ENCODE results near the gene C2orf81.
A peak's percentile ranks its signal among the peaks of the same experiment; 100 is the strongest.

Gene C2orf81

DNA sequence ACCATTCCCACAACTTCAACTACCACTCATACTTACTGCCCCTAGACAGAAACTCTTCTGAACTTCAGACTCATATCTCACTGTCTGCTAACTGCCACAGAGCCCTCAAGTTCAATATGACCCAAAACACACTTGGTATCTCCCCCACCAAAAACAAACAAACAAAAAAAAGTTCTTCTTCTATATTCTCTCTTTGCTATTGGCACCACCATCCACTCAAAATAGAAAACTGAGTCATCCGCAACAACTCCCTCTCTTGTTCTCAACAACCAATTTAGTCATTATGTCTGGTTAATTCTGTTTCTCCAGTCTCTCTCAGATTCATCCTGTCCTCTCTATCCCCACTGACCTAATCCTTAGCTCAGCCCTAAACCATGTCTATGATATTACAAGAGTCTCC is 34.1 kb downstream of the C2orf81 start:
- no peak for DNase-seq

DNA sequence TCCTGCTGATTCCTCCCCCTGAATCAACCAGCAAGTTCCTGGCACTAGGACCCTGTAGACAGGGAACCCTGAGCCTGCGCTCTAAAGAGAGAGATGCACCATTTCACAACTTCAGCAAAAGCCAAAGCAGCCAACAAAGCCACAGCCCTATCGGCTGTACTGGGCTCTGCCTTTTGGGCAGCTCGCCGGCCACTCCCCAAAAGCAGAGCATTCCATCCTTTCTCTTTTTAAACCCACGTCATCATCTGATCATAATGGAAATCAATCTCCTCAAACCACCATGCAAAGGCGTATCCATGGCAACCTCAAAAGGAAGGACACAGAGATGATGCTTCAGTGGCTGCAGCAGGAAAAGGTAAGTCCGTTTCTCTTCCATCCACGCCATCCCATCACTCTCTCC is 36.0 kb downstream of the C2orf81 start:
- no peak for DNase-seq

DNA sequence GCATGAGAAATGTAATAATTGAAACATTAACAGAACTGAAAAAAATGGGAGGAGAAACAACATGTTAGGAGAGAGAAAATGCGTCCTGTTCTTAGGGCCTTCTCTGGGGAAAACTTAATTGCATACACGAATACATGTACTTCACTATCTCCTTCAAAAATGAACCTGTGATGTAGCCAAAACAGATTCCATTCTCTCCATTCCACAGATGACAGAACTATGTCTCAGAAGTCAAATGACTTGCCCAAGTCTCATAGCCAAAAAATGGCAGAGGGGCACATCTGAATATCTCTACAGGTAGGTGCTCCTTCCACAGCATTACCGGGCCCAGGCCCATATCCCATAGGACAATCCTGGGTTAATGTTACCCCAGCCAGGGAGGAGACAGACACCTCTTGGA is 37.4 kb downstream of the C2orf81 start:
- no peak for DNase-seq

DNA sequence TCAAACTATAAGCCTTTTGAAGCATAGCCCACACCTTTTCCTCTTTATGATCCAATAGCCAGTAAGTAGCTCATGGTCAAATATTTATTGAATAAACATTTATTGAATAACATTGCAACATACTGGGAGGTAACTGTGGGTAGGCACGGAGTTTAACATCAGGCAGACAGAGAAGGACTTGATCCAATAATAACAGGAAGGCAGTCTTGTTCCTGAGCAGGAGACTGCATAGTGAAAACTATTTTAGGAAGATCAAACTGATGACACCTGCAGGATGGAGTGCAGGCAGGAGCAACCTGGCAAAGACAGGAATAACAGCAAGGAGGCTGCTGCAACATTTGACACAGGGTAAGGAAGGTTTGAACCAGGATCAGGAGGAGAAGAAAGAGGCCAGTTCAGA is 38.2 kb downstream of the C2orf81 start:
- no peak for DNase-seq

DNA sequence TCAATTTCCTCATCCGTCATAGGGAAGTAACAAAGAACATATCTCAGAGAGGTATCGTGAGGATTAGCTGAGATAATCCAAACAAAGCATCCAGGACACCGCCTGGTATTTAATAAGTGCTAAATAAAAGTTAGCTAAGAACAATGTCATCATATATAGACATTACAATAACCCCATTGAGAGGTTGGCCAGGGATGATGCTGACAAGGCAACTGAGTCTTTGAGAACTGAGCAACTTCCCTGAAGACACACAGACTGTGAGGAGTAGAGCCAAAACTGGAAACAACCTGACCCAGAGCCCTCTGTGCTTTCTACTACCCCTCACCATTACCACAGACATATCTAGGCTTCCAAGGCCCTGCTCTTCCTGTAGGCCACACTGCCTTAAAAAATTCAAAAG is 39.7 kb downstream of the C2orf81 start:
- no peak for DNase-seq

DNA sequence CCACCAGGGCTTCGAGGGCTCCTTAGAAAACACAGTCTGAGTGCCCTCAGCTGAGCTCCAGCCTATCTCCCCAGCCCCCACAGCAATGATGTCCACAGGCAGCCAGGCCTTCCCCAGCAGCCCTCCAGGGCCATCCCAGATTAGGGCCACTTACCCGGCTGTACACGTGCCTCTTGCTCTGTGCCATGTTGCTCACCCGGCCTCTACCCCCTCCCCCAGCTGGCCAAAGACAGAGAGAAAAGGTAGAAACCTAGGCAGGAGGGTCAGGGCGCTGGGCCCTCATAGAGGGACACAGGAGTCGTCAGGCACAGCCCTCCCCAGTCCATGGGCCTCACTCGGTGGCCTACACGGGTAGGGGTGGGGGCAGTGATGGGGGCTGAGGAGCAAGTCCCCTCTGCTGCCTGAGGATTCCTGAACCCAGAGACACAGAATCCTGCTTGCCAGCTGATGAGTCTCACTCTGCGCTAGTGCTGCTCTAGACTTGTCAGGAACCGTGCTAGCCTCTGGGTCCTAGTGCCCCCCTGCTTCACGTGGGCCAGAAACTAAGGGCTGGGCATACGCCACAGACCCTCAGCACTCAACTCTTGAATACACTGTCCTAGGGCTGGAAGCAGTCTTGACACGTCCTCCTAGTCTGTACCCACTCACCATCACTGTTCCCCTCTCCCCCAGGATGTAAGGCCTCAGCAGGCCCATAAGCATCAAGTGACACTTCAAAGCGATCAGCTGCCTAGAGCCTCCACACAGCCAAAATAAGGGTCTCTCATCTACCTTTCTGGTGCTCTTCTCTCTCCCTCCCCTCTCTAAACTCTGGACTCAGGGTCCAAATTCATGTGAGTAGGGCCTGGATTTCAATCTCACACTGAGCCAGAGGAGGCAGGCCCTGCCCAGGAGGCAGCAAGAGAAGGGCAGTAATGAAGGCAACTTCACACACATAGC is 41.3 kb downstream of the C2orf81 start, which contains the start of gene DCTN1:
TSS of gene DCTN1 (minus strand) at position 461 of the 939 bp plus-strand sequence. CDS start at position 187, 274 bp downstream.
- DNase-seq: peak in 1 of 2 experiments; percentile 52

DNA sequence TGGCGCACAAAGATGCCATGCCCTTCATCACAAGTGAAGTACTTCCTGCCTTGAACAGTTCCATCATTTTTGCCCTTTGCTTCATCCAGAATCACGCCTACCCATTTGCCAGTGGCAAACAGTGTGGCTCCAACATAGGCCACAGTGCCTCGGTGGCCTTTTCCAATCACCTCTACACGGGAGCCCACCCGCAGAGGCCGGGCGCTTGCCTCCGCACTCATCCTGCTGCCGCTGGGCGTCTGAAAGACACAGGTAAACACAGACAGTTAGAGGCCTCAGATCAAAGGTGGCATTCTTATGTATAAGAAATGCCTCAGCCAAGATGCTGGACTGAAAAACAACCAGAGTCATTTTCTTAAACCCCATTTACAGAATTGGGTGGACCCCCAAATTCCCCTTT is 43.4 kb downstream of the C2orf81 start:
- no peak for DNase-seq

DNA sequence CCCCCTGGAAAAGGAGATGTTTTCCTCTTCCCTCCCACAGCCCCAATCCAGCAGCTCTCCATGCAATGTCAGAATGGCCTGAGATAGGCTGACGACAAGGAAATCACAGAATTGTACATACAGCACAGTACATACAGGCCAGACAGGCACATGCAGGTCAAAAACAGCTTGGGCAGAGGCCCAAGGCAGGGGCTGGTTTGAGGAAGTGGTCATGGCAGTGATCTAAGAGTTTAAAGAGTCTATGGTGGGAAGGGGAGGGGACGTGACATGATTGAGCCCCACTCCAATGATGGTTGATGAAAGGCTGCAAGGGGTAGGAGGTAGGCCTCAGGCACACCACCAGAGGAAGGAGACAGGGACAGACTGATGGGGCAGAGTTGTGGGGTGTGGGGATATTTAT is 45.6 kb downstream of the C2orf81 start:
- no peak for DNase-seq

DNA sequence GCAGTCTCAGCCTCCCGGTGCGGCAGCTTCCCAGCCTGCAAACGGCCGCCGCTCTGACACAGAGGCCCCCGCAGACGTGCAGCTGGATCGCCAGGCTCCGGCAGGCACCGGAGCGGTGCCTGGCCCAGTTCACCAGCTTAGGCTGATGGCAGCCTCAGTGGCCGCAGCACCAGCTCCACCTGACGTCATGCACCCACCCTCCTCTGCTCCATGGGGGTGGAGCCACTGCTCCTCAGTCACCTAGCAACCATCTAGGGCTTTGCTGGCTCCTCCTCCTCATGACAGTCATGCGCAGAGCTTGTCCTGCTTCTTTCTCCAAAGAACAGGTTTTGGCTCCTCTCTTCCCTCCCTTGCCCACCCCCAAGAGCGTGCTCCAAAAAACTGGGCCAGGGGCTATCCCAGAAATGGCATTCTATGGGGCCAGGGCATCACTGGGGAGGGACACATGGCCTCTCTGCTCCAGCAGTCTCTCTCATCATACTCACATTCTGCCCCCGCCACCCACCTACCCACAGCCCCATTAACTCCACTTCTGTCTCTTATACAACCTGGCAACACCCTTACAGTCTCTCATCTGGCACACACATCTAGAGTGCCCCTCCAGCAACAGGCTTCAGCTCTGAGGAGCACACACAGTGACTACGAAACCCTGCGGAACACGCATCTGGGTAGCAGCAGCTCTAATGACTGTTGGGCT is 46.8 kb downstream of the C2orf81 start:
- DNase-seq: no peak

DNA sequence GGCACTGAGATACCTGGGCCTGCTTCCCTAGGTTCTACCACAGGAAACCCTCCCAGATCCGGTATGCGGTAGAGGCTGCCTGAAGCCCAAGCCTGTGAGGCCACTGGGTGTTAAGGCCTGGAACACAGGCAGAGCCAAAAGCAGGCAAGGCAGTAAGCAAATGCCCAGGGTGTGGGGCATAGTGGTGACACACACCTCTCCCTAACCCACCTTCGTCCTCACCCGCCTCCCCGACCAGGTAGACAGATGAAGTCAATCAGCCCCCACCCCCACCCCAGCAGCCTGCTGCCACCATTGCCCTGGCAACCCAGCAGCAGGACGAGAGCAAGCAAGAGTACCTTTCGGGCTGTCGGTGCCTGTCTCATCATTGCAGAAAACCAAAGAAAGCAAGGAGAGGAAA is 47.4 kb downstream of the C2orf81 start:
- DNase-seq: no peak

DNA sequence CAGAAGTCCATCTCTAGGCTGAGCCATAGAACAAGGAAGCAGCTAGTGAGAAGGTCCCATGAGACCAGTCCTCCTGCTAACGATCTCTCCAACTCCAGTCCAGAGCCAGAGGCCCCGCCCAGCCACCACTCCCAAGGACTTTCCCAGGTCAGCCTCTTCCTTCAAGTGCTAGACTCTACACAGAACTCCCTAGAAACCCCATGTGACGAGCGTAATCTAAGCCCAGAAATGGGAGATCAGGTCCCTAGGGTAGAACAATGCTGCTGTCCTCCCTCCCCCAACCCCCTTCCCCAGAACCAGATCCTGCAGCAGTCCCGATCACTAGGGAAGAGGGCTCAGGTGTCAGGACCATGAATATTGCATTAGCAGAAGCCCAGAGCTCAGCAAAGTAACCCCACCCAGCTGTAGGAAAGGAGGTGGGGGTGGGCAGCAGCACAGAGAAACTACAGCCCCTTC is 48.2 kb downstream of the C2orf81 start:
- no peak for DNase-seq

DNA sequence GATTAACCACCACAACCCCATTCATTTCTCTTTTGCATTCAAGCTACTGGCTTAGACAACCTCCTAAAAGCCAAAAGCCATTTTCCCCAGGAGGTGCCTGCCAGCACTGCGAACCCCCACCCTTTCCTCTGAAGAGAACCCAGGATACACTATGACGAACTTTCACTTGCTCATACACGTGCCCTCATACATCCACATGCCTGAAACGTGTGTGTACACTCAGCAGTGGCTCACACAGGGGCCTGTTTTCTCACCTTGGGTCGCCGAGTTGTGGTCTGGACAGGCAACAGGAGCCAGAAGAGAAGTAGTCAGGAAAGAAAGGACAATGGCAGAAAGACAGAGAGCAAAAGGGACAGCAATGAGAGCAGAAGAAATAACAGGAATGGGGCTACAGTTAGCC is 48.7 kb downstream of the C2orf81 start:
- DNase-seq: no peak

DNA sequence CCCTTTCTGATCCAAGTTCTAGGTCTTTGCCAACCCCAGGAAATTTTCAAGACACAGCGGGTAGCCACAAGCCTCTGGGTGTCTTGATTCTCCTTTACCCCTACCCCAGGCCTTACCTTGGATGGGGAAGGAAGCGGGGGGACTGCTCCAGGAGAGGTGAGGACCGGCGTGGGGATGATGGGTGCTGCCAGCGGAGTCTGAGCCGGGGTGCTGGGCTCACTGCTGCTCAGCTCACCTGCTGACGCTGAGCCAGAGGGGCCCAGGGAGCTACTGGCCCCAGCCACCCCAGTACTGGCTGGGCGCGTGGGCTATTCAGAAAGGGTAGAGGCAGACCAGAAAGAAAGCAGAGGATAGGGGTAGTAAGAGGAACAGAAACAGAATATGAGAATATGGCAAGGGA is 50.0 kb downstream of the C2orf81 start:
- DNase-seq: no peak

DNA sequence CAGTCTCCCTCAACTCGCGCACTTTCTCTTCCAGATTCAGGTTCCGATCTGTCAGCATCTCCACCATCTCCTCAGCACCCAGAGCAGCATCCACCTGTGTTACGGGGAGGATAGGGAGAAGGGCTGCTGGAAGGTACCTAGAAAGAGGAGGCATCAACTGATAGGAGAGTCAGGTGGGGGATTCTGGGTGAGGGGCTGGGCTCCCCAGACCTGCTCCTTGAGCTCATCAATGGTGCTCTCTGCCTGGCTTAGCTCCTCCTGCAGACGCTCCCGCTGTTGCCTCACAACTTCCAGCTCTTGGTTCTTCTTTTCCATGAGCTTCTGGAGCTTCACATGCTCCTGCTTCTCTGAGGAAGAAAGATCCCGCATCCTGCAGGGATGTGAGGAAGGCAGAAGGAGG is 51.4 kb downstream of the C2orf81 start:
- no peak for DNase-seq

DNA sequence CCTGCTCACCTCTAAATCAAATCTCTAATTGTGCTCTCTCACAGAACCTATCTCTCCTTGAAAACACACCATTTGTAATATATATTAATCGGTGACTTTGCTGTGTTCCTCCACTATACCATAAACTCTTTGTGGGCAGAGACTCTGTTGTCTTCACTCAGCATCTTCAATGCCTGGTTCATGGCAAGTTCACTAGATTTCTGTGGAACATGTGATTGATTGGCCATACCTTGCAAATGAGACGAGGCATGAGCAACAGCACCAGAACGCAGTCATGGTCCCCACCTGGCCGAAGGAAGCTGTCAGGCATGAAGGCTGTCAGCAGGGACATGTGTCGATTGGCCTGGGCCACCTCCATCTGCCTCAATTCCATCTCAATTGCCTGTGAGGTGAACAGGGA is 52.9 kb downstream of the C2orf81 start:
- DNase-seq: no peak

DNA sequence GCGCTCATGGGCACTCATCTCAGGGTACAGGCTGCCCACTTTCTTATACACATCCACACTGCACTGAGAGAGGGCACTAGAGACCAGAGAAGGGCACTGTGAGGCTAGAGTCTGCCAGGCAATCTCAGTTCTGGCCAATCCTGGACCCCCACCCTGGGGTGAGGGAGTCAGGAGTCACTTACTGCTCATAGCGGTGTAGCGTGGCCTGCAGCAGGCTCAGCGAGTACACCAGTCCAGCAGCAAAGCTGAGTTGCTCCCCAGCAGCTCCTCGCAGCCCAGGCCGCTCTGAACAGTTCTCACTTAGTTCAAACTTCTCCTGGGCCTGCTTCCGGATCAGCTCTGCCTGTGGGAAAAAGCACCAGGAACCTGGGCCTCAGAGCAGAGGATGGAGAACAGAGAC is 53.6 kb downstream of the C2orf81 start:
- DNase-seq: no peak

DNA sequence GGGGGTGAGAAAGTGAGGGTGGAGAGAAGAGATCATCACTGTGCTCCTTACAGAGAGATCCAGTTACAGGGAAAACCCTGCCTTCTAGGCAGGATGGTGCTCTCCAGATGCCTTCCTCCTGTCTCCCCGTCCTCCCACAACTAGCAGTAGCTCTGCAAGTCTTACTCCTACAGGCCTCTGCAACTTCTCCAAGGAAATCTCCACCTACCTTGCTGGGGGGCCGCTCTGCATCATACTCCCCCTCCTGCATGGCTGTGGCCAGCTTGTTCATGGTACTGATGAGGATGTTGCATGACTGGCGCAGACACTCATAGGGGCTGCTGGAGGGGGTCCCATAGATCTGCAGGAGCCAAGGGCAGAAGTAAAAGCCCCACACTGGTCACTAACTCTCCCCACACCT is 55.4 kb downstream of the C2orf81 start:
- no peak for DNase-seq

DNA sequence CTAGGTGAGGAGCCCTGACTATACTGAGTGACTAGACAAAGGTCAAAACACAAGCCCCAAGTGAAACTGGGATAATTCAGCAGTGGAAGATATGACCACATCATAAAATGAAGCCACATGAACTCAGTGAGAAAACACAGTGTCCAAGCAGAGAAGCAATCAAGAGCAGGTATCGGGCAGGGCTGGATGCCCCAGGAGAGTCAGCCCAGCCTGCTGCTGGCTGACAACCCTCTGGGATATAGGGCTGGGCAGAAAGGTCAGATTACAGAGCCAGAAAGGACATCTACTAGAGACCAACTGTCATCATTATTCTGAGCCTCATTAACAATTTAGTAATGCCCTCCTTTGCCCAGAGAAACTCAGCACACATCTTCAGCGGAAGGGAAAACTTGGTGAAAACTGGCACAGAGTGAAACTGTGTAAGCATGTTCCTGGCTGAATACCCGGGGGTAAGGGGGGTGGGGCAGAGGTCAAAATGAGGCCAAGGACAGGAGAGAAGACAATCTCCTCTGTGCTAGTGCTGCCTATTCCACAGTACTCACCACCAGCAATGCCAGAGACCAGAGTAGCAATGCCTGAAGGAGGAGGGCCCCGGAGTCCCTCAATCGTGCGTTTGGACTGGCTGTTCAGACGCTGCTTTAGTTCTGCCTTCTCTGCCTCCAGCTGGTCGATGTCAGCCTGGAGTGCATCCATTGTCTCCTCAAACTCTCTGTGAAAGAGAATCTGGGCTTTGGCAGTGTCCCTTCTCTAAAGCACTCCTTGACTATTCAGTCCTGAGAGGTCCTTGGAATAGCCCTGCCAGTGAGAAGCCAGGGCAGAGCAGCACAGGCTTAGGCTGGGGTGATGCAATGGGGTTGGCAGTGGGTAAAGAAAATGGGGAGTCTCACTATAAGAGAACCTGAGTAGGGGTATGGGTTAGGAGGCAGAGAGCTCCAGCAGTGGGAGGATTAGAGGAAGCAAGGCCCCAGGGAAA is 56.6 kb downstream of the C2orf81 start:
- DNase-seq: no peak

Measured in NCI-H446 (cell line).